ENCODE data around the gene TMEM63B.

TMEM63B gene

DNA sequence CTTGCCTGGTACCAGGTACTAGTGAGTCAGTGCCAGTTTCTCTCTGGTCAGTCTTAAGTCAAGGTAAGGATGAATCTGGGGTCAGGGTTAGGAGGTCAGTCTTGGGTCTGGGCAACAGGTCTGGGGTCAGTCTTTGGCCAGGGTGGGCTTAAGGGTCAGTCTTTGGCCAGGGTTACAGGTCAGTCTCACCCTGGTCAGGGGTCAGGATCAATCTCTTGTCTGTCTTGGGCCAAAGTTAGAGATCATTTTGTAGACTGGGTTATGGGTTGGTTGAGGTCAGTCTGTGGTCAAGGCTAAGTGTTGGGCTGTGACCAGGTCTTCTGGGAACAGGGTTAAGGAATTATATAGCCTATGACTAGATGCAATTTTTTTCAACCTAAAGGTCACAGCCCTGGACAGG lies 18.5 kb downstream of the TMEM63B start:
- DNase-seq, result no peak

DNA sequence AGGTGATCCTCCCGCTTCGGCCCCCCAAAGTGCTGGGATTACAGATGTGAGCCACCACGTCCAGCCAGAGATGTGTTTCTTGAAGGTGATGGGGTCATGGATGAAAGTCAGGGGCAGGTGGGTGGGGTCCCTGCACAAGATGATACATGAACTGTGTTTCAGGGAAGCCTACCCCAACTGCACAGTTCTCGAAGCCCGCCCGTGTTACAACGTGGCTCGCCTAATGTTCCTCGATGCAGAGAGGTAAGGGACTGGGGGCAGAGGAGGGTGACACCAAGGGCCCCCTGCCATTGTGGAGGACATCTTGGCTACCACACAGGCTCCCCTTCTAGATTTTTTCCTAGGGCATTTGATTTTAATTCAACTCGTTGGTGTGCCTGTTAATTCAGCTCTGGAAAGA lies 19.3 kb downstream of the TMEM63B start:
- no peak for DNase-seq

DNA sequence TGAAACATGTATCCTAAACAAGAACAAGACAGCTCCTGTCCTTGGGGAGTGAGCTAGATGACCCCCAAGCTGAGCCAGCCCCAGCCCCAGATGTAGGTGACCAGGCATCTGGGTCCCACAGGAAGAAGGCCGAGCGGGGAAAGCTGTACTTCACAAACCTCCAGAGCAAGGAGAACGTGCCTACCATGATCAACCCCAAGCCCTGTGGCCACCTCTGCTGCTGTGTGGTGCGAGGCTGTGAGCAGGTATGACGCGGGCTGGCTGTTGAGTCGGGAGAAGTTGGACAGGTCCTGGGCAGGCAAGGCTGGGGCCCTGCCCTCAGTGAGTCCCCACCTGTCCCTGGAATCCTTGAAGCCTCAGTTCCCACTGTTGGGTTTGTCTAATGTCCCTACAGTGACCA lies 19.9 kb downstream of the TMEM63B start:
- DNase-seq, result no peak

DNA sequence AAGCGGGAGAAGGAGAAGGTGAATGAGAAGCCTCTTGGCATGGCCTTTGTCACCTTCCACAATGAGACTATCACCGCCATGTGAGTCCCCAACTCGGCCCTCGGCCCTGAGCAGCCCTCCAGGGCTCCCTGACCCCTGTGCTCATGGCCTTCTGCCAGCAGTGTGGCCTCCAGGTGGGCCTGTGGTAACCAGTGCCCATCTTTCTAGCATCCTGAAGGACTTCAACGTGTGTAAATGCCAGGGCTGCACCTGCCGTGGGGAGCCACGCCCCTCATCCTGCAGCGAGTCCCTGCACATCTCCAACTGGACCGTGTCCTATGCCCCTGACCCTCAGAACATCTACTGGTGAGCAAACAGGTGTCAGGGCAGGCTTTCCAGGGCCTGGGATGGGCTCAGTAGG lies 21.0 kb downstream of the TMEM63B start:
- DNase-seq, result no peak

DNA sequence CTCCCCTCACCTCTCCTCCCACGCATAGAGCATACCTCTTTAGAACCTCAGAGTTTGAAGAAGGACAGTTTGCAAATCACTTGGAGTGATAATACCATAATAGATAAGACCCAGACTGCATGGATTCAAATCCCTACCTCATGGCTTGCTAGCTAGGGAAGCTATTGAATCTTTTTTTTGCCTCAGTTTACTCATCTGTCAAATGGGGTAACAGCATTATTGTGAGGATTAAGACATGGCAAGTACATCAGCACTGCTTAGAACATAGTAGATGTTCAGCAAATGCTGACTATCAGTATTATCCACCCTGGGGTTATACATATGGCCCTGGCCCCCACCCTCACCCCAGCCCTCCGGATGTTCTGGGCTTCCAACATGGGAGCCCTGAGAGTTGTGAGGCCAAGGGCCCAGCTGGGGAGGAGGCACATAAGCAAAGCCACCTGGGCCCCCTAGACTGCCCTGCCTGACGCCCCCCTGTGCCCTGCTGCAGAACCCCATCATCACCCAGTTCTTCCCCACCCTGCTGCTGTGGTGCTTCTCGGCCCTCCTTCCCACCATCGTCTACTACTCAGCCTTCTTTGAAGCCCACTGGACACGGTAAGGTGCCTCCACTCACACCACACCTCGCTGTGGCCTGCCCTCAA lies 22.1 kb downstream of the TMEM63B start:
- no peak for DNase-seq

DNA sequence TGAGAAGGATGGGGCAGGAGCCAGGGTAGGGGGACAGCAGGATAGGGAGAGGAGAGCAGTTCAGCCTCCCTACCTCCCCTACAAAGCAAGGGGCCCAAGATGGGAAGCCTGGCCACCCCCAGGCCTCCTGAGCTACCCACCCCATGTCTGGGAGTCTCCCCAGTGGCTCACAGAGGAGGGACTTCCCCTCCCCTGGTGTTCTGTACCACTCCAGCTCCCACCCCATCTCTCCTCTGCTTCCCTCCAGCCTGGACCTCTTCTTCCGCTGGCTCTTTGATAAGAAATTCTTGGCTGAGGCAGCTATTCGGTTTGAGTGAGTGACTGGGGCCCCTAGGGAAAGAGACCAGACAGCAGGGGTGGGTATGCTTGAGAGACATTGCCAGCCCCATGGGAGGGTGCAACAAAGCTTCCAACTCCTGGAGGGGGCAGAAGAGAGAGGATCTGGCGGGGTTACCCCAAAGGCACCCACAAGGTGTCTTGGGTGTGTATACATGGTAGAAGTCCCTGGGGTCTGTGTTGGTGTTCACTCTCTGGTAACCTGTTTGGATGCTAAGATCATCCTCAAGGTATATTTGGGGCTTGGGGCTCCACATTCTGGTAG lies 23.1 kb downstream of the TMEM63B start:
- DNase-seq, result no peak

DNA sequence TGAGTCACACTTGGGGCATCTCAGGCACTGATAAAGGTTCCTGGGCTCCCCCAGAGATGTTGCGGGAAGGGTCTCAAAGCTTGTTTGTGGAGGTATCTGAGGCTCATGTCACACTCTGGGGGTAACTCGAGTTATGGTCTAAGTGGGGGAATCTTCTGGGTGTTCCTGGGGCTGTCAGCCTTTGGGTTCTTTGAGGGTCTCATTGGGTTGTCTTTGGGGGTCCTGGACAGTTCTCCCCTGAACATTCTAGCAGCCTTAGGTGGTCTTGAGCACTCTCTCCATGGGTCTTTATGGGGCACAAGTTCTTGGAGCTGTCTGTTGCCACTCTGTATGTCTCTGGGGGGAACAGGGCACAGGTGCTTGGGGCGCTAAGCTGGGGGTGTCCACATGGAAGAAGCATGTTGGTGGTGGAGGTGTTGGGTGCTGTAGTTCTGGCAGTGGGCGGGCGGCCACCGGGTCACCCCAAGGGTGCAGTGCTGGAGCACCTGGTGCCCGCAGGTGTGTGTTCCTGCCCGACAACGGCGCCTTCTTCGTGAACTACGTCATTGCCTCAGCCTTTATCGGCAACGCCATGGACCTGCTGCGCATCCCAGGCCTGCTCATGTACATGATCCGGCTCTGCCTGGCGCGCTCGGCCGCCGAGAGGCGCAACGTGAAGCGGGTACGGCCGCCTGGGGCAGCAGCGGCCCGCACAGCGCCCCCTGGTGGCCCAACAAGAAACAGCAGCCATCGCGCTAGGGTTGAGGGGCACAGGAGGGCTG lies 24.2 kb downstream of the TMEM63B start:
- DNase-seq, result peak; percentile 56

DNA sequence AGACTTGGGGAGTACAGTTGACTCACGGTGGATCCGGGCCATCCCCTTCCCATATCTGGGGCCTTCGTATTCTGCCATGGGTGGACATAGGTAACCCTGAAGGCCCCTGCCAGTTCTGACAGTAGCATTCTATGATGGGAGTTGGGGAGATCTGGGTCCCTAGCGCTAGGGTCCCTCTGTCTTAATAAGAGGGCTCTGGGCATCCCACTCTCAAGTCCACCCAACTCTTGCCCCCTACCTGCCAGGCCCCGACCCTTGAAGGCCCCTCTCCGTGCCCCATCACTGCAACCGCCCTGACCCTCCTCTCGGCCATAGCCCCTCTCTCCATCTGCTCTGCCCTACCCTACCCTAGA lies 24.7 kb downstream of the TMEM63B start:
- DNase-seq, result no peak

DNA sequence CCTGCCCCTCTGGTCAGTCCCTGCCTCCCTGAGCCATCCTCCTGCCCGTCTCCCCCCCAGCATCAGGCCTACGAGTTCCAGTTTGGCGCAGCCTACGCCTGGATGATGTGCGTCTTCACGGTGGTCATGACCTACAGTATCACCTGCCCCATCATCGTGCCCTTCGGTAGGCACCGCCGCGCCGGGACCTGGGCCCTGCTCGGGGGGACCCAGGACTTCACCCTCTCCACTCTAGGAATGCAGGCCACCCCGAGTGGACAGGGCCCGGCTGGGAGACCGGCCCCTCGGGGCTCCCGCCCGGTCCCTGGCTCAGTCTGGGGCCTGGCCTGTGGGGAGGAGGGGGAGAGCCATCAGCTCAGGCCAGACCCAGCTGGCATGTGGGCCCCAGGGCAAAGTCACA lies 25.2 kb downstream of the TMEM63B start:
- no peak for DNase-seq

DNA sequence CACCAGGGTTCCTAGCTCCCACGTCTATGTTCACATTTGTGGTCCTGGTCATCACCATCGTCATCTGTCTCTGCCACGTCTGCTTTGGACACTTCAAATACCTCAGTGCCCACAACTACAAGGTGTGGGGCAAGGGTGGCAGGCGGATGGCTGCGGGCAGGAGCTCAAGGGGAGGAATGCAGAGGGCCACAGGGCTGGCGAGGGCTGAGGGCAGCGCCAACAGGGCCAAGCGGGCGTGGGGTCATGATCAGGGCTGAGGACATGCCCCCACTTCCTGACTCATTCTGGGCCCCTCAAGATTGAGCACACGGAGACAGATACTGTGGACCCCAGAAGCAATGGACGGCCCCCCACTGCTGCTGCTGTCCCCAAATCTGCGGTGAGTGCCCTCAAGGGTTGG lies 26.7 kb downstream of the TMEM63B start:
- no peak for DNase-seq

DNA sequence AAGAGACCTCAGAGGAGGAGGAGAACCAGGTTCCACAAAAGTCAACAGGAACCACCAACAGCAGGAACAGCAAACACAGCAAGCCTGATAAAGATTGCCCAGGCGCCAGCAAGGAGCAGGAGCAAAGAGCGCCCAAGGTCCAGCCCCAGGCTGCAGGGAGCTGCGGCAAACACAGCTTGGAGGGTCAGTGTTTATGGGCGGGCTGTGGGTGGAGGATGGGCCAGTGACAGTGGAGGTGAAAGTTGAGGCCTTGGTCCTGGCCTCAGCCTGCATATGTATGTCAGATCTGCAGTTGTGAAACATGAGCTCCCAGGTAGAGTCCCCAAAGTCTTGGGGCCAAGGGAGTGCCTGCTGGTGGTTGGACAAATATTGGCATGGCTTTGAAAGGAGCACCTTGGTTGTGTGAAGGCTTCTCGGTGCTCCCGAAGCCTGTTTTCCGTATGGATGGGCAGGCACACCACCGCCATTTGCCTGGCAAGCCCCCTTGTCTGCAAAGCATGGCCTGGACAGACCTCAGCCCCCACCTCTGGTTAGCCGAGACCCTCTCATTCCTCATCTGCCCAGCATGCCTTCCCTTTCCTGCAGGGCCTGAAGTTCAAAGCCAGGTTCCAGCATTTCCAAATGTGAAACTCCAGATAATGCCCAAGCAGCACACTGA lies 29.3 kb downstream of the TMEM63B start:
- DNase-seq, result no peak

DNA sequence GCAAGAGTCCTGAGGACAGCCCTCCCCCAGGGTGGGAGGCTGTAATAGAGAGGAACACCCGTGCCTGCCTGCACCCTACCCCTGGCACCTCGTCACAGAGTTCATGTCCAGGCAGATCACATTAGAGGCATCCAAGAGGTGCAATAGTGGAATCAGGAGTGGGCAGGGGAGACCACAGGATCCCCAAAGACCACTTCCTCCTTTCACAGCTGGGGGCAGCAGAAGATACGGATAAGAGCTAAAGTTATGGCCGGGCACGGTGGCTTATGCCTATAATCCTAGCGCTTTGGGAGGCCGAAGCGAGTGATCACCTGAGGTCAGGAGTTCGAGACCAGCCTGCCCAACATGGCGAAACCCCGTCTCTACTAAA lies 29.8 kb downstream of the TMEM63B start:
- DNase-seq, result no peak

DNA sequence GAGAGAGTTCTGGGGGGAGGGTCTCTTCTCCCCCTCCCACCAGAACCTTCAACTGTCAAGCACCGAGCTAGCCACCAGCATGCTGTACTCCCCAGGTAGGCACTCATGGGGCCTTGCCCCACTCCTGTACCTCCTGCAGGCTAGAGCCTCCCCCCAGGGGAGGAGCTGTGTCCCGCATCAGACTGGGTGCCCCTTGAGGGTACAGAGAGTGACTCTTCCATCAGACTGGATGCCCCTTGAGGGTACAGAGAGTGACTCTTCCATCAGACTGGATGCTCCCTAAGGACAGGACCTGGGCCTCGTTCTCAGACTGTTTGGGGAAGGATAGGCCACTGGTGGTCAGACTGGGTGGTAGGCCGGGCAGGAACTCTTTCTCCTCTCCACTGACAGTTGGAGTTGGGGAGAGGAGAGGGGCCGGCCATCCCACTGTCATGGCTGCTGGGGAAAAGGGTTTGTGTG lies 31.4 kb downstream of the TMEM63B start, which contains the start of gene CAPN11:
TSS of gene CAPN11 (plus strand) at position 51 of the 459 bp plus-strand sequence. CDS start at position 80, 29 bp downstream.
- no peak for DNase-seq

DNA sequence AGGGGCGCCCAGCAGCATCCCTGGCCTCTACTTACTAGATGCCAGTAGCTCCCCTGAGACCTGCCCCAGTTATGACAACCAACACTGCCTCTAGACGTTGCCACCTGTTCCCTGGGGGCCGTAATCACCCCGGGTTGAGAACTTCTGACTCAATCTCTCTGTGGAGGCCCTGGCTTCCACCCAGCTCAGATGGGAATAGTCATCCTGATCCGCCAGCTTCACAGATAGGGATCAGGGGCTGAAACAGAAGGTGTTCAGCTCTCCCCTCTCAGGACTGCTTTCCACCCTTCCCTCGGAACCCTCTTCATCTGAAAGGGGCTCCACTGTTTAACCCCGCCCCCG lies 34.6 kb downstream of the TMEM63B start:
- DNase-seq, result peak; percentile 42

DNA sequence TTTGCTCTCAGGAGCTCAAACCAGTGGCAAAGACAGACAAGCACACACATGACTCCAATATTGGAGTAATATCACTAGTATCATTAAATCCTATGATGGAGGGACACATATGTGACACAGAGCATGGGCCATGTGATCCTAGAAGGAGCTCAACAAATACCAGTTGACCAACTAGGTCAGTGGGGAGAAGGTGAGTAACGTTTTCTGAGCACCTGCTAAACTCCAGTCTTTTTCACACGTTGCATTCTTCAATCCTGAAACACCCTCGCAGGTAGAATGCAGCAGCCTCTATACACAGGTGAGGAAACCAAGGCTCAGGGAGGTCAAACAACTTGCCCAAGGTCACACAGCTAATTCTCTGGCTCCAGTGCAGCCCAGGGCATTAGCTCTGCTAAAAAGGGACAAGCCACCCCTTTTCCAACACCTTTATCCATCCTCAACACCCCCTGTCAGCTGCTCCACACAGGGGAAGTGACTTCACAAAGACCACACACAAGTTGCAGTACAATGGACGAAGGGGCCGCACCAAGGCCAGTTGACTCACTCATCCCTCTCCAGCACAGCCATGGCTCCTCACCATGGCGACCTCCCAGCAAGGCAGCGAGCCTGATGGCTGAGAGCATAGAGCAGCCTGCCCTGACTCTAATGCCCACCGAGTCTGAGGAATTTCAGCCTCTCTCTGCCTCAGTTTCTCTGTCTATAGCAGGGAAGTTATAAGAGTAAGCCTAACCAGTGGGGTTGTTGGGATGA lies 35.7 kb downstream of the TMEM63B start:
- no peak for DNase-seq

DNA sequence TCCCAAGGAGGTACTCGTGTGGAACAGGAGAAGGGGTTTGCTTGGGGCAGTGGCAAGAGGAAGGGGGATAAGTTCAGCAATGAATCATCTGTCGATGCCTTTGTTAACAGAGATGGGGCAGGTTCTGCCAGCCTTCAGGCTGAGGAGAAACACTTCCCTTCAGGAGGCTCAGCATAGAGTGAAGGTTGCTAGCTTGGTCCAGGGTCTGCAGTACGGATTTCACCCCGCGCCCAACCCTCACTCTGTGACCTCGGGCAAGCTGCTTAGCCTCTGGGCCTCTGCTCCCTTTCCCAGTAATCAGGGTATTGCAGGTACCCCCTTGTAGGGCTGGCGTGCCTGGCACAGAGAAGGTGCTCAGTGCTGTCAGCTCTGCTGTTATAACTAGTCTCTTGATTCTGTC lies 38.8 kb downstream of the TMEM63B start:
- no peak for DNase-seq

DNA sequence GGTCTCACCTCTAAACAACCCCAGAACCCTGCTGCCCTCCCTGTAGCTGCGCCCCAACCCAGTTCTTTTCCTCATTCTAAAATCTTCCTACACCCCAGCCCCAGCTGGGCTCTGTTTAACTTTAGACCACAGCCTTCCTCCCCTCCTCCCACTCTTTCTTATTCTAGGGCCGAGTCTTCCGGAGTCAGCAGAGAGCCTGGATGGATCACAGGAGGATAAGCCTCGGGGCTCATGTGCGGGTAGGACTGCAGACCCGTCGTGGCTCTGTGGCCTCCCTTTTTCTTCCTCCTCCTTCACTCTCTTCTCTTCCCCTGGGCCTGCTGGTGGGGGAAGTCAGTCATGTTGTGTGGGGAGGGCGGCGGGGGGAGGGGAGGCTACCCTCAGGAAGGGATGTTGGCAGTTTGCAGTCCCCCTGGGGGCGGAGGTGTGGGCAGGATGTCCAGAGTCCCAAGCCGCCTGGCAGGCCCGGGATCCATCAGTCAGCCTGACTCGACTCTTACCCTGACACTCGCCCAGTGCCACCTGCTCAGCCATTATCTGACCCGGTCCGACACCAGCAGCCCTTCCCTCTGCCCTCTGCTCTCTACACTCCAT lies 39.3 kb downstream of the TMEM63B start:
- DNase-seq, result no peak

DNA sequence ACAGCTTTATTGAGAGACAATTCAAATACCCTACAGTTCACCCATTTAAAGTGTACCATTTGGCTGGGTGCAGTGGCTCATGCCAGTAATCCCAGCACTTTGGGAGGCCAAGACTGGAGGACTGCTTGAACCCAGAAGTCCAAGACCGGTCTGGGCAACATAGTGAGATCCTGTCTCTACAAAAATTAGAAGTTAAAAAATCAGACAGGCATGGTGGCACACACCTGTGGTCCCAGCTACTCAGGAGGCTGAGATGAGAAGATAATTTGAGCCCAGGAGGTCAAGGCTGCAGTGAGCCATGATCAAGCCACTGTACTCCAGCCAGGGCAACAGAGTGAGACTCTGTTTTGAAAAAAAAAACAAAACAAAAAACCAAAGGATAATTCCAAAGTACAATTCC lies 40.2 kb downstream of the TMEM63B start:
- DNase-seq, result no peak

DNA sequence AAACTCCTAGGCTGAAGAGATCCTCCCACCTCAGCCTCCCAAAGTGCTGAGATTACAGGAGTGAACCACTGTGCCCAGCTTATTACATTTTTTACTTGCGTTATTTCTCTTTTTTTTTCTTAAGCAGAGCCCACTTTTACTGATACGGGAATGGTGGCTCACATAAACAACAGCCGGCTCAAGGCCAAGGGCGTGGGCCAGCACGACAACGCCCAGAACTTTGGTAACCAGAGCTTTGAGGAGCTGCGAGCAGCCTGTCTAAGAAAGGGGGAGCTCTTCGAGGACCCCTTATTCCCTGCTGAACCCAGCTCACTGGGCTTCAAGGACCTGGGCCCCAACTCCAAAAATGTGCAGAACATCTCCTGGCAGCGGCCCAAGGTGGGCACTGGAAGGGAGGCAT lies 41.8 kb downstream of the TMEM63B start:
- no peak for DNase-seq

DNA sequence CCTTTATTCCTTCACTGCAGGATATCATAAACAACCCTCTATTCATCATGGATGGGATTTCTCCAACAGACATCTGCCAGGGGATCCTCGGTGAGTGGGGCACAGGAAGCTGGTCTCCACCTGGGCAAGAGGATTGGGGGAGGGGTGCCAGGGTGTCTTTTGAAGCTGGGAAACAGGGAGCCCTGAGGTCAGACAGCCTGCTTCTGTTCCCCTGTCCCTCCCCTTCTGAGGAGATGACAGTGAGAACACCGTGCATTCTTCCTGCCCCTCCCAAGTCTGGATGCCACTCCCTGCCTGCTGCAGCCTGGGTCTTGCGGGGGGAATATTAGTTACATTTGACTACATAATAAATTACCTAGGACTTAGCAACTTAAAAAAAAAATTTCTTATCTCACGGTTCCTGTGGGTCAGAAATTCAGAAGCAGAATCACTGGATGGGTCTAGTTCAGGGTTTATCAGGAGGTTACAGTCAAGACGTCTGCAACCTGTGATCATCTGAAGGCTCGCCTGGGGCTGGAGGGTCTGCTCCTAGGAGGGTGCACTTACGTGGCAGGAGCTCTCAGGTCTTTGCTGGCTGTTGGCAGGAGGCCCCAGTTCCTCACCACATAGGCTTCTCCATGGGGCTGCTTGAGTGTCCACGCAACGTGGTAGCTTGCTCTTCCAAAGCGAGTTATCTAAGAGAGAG lies 42.7 kb downstream of the TMEM63B start:
- no peak for DNase-seq

DNA sequence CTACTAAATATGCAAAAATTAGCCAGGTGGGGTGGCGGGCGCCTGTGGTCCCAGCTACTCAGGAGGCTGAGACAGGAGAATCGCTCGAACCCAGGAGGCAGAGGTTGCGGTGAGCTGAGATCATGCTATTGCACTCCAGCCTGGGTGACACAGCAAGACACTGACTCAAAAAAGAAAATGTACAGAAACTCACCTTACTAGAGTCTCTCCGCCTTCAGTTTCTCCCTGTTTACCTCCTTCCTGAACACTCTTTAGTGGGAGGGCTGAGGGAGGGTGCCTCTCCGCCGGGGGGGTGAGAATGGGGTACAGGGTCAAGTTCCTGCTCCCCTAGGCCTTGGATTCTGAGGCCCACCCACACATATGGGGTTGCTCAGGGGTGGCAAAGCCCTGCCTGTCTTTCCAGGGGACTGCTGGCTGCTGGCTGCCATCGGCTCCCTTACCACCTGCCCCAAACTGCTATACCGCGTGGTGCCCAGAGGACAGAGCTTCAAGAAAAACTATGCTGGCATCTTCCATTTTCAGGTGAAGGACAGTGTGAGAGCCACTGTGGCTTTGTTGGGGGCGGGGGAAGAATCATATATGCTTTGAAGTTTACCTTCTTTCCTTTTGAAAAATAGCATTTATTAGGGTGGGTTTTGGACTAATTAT lies 44.7 kb downstream of the TMEM63B start:
- DNase-seq, result no peak

Measured in fibroblast of skin of right biceps (primary cell).